ENCODE data around the gene C20orf141.
"Not testable (repeated sequence)": the region's sequence is repeated elsewhere in the genome, so short reads cannot be mapped to it uniquely, and the experiment has no call there.

C20orf141 gene

DNA sequence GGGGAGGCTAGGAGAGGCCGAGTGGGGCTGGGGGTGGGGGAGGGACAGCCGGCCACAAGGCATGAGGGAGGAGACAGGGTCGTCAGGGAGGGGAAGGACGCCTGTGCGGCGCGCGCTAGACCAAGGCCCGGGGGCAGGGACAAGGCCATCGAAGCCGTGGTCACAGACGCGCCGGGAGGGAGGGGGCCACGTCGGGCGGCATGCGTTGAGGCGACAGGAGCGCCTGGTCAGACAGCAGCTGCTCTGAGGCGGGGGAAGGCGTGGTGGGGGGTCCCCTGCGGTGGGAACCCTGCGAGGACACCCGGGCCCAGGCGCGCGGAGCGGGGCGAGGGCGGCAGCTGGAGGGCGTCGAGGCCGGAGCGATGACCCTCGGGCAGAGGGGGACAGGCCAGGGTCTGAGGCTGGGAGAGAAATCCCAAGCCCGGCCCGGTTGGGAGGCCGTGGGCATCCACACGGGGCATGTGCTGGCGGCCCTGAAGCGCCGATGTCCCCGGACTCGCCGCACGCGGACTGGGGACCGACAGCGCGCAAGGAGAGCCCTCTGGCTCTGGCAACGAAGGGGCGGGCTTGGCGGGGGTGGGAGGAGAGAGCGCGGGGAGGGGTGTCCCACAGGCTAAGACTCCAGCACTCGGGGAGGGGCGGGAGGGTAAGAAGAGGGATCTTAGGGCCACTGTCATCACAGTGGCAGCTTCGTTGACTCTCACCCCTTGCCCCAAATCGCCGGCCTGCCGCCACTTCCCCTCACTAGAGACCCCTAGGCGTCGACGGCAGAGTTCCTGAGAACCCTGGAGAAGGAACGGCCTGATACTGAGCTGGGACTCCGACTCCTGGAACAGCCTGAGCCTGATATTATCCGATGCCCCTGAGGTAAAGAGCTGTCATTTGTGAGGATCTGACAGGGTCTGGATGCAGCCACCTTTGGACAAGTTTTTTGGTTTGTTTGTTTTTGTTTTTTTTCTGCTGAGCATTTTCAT lies 6.4 kb downstream of the C20orf141 start:
- DNase-seq: no peak

DNA sequence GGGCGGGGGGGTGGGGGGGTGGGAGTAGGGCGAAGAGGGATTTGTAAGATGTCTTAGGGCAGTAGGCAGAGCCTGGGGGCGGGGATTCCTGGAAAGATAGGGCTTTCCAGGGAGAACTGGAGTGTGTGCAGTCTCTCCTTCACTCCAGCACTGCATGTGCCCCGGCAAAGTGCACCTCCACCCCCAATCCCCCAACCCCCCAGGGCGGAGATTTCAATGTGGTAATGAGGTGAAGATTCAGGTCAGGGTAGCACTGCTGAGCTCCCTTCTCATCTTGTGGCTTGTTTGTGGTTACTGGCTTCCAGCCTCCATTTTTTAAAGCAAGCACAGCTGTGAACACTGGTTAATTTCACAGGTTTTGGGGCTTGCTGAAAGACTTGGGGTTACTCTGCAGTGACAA lies 7.3 kb downstream of the C20orf141 start:
- DNase-seq: peak; percentile 12

DNA sequence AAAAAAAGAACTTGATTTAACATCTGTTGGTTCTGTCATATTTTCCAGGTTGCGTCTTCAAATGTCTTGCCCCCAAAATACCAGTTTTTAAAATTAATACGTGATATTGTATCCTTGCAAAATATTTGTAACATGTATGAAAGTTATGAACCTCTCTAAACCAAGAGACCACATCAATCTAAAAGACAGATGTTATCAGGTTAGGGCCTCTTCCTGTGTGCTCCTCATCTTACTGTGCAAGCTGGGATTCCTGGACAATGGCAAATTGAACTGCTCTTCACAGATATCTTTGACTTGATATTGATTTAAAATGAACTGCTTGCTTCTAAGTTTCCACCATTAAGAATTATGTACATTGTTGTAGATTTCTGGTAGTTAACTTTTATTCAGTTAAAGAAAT lies 11.0 kb downstream of the C20orf141 start:
- DNase-seq: no peak

DNA sequence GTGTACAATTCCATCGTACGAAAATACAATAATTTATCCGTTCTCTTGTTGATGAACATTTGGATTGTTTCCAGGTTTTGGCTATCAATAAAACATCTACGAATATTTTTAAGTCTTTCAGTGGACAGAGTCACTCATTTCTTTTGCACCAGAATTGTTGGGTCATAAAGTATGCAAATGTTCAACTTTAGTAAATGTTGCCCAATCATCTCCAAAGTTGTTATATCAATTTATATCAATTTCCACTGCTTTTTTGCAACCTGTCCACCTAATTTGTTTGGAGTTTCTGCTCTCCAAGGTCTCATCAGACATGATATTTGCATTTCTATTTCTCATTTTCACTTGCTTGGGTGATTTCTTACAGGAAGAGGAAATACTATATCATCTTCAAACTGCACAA lies 11.9 kb downstream of the C20orf141 start:
- no peak for DNase-seq

DNA sequence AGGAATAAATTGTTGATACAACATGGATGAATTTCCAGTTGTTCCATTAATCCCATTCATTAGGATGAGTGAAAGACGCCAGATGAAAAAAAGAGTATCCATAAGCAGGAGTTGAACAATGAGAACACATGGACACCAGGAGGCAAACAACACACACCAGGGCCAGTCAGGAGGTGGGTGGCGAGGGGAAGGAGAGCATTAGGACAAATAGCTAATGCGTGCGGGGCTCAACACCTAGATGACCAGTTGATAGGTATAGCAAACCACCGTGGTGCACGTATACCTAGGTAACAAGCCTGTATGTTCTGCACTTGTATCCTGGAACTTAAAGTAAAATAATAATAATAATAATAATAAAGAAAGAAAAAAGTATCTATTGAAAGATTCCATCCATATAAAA lies 14.6 kb downstream of the C20orf141 start:
- DNase-seq: no peak

DNA sequence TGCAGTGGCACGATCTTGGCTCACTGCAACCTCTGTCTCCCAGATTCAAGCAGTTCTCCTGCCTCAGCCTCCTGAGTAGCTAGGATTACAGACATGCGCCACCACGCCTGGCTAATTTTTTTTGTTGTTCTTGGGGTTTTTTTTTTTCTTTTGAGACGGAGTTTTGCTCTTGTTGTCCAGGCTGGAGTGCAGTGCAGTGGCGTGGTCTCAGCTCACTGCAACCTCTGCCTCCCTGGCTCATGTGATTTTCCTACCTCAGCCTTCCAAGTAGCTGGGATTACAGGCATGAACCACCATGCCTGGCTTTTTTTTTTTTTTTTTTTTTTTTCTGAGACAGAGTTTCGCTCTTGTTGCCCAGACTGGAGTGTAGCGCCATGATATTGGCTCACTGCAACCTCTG lies 16.4 kb downstream of the C20orf141 start:
- not testable (repeated sequence) for DNase-seq

DNA sequence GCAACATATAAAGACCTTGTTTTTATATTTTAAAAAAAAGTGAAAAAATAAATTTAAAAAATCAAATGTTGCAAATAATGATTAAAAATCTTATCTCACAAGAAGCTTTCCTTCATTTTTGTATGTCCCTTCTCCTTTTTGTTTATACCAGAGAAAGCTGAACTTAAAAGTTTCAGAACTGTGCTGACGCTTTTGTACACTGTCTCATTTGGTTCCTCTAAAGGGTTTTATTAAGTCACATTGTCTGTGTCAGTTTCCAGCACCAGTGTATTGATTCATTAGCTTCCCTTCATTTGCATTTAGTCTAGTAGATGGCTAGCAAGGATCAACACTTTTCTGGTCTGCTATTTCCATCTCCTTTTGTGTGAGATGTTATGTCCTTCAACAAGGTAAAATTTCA lies 19.0 kb downstream of the C20orf141 start:
- DNase-seq: no peak

DNA sequence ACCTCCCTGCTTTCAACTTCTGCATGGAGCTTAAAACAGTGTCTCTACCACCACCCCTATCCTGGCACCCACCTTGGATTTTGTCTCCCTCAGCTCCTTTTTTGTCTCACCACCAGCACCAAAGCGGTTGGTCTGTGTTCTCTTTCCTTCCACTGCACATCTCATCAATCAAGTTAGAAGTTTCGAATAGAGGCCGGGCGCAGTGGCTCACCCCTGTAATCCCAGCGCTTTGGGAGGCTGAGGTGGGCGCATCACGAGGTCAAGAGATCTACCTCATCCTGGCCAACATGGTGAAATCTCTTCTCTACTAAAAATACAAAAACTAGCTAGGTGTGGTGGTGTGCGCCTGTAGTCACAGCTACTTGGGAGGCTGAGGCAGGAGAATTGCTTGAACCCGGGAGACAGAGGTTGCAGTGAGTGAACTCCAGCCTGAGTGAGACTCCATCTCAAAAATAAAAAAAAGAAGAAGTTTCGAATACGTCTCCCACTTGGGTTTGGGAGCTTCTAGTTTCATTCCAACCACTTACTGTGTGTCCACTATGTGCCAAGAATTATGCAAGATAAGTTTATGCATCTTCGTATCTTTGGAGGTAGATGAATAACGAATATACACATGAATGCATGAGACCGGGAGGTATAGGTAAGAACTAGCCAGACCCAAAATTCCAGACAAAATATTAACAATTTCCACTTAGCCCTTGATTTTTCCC lies 19.8 kb downstream of the C20orf141 start:
- no peak for DNase-seq

DNA sequence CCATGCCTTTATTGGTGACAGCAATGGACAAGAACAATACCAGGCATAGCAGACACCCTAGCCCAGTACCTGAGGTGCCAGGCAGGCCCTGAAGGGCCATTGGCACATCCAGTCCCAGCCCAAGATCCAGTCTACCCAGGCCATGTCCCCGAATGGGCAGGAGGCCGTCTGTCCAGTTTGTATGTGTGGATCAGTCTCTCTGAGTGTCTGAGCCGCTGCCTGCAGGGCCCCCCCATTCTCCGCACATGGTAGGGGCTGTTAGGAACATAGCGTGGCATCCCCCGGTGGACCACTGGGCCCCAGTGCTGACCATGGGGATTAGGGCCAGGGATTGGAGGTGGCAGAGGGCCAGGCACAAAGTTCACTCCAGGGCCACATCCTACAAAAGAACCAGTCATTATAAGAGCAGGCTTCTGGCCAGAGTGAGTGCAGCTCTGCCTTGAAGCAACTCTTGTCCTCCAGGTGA lies 20.6 kb downstream of the C20orf141 start:
- DNase-seq: no peak

DNA sequence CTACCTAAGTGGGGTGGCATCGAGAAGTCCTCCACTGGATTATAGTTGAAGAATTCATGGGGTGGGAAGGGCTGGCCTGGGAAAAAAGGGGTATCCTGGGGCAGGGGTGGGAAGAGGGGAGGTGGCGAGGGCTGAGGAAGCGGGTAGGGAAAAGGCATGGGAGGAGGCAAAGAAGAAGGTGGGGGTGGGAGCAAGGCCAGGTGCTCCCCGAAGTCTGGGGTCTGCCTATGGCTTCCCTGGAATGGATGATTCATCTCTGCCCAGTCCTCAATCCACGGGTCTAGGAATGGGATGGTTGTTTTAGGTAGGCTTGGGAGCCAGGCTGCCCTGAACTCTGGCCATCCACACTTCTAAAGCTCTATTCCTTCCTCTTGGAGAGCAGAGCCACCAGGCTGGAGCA lies 21.2 kb downstream of the C20orf141 start:
- DNase-seq: no peak

DNA sequence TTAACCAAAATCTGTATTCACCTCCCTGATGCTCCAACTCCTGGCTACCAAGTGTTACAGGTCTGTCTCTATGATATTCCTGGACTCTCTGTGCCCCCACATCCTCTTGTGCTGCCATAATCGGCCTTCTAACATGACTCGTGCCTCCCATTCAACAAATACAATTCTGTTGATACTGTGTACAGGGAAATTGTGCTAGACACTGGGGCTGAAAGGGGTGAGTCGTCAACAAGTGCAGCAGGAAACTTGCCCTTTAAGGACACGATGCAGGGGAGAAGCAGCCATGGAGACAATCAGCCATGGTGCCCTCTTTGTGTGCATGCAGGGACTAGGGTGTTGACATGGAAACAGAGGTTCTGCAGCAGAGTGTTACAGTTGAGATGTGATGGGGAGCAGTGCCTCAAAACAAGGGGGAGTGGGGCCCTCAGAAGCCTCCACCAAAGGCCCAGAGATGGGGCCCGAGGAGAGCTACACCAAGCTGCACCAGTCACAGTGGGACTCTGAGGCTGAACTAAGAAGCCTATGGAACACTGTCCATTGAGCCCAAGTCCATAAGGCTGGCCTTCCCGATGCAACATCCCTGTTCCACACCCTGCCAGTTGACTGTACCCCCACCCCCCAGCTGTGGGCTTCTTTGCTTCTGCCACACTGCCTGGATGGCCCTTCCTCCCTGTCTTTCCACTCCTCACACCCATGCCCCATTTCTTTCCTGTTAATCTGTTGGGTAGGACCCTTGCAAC lies 22.6 kb downstream of the C20orf141 start:
- no peak for DNase-seq

DNA sequence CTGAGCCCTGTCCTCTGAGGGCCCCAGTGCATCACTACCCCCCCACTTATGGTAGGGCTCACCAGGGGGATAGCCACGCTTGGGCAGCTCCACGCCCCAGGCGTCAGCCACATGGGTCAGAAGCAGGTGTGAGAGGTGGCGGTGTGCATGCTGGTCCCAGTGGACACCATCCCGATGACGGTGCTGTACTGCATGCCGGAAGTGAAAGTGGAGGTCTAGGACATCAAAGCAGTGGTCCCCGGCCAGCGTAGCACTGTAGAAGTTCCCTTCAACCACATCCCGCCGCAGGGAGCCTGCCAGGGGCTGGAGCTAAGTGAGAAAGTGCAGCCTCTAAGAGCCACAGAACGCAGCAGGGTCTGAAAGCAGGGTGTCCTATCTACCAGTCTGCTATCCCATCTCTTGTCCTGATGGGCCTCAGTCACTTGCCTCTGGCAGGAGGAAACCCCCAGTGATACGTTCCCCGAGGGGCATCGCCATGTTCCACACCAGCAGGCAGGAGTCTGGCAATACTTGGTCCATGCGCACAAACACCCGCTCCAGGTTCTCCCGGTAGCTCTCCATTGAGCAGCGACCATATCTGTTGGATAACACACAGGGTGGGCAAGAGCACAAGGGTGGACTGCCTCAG lies 23.5 kb downstream of the C20orf141 start:
- no peak for DNase-seq

DNA sequence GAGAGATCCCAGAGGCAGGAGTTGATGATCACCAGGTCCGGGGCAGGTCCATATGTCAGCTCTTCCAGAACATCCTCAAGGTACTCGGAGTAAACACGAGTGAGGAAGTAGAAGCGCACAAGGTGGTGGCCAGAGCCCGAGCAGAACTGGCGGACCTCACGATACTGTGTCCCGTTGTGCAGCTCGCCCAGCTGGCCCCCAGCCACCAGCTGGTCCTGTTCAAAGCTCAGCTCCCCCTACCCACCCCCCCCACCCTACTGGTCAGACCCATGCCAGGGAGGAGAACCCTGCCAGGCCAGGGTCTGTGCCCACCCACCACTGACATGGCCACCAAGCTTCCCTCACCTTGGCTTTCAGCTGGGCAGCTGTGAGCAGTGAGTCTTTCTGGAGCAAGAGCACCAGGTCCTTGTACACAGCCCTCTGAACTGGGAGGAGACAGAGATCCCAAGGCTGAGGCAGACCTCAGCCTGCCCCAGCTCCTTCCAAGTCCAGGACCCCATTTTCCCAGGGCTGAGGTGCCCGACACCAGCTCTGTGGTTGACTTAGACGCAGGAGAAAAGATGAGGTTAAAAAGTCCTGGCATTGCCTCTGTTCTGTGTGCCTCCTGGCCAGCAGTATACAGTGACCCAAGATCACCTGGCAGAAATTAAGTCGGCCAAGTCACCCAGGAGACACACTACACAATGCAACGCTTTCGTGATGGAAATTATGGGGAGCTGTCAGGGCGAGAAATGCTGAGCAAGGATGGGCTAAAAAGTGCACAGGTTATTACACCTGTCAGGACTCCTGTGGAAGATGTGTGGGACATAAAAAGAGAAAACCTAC lies 24.3 kb downstream of the C20orf141 start:
- no peak for DNase-seq

DNA sequence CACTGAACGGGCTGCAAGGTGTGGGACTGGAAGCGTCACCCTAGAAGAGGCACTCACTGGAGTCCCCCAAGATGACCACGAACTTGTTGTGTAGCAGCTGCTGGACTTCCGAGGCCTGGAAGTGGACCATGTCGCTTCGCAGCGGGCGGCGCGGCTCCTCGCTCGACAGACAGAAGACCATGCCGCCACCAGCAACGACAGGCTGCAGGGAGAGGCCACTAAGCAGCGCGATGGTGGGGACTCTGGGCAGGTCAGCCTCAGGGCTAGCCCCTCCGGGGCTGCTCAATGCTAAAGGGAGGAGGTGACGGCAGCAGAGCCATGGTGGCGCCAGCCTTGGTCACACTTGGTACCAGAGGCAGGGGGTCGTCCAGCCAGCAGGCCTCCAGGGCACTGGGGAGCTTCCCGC lies 24.9 kb downstream of the C20orf141 start:
- DNase-seq: no peak

DNA sequence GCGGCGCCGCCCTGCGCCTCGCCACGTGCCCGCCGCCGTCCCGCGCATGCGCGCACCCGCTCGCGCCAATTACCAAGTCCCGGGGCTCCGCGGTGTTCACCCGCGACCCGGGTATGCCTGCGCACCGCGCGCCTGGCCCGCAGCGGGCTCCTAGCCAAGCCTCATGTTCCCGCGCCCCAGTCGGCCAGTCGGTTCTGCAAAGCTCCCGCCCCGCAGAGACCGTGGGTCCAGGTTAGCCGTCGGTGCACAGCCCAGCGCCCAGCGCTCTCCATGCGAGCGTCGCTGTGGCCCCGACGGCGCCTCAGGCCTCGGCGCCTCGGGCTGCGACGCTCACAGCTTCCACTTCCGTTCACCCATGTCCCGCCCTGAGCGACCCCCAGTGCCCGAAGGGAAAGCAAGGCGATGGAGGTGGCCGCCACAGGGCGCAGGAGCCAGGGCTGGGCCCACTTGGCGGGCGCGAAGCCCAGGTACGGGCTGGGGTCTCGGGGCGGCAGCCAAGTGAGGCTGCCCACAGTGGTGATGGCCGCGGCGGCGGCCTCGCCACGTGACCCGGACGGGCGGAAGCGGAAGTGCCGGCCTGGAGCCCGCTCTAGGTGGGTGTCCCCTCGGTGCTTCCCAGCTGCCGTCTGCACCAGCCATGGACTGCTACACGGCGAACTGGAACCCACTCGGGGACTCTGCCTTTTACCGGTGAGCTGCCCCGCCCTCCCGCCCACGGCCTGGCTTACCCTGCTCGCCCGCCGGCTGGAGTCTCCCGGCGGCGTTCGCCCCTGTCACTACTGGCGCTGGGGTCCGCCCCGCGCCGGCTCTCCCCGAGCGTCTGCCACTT lies 25.6 kb downstream of the C20orf141 start, which contains the start of the genes PCED1A and VPS16:
PCED1A (minus strand) TSS at position 518 of the 829 bp plus-strand sequence. CDS start 743 bp downstream, outside the sequence.
VPS16 (plus strand) TSS at position 608 of the 829 bp plus-strand sequence; CDS start at position 638, 30 bp downstream.
- peak; percentile 51 for DNase-seq

DNA sequence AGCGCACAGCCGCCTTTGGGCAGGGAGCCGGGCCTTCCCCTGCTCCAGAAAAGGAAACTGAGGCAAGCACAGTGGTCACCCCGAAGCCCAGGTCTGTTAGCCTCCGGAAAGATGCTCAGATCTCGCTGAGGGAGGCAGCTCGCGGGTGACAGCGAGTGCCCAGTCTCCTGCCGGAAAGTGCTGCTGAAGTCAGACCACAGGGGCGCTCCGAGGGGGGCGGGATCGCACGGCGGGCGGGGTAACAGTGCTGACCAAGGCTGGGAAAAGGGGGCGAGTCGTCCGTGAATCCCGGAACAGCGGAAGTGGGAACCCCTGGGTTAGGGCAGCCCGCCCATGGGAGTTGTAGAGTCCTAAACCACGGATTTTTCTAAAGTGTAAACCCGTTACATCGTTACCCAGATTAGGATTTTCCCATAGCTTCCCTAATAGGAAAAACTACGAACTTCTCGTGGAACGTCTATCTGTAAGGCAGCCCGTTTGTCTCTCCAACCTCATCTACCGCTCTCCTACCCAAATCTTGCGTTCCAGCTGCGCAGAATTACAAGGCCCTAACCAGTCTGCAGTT lies 26.3 kb downstream of the C20orf141 start:
- DNase-seq: no peak

DNA sequence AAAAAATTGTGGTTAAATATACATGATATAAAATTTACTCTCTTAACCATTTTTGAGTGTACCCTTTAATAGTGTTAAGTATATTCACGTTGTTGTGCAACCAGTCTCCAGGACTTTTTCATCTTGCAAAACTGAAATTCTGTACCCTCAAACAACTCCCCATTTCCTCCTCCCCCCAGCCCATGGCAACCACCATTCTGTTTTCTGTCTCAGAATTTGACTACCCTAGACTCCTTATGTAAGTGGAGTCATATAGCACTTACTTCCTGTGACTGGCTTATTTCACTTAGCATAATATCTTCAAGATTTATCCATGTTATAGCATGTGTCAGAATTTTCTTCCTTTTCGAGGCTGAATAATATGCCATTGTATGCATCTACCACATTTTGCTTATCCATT lies 30.8 kb downstream of the C20orf141 start:
- DNase-seq: no peak

DNA sequence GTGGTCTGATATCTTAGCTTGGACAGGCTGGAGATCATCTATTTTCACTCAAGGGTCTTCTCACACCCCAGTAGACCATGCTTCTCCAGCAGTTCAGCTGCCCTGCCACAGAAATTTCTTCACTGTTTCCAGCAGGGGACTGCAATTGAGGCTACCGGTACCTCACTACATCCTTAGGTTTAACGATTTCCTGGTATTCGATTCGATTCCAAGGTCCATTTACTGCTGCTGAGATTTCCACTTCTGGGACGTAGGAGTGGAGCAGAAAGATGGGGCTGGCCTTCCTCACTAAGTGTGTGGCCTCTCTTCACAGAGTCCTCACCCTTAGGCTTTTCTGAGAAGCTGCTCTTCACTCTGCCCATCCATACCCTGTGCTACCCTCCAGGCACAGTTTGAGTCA lies 31.9 kb downstream of the C20orf141 start:
- no peak for DNase-seq

DNA sequence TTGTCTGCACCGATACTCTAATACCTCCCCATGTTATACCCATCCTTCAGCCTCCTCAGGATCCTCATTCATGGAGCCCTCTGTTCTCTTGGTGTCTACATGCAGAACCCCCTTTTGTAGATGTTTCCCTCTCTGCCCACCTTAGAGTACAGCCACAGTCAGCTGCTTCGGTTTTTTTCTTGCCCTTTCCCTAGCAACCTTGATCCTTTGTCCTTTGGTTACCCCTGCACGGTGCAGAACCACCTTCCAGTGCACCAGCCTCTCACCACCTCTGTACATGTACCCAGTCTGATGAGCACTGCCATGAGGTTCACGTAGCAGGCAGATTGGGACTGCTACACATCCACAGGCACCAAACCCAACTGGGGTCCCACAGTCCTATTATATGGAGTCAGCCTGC lies 33.0 kb downstream of the C20orf141 start:
- DNase-seq: no peak

DNA sequence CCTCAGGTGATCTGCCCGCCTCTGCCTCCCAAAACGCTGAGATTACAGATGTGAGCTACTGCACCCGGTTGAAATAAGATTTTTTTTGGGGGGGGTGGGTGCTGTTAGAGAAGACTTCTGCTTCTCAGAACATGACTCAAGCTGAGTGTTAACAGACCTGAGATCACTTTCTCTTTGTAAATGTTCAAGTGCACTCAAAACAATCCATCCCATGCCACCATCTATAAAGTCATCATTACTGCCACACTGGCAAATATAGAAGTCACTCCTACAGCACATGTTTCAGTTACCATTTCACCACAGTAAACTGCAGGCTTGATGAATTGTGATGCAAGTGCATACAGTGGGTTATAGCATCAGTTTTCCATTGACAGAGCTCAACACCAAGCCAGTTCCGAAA lies 34.7 kb downstream of the C20orf141 start:
- DNase-seq: no peak
